ENCODE data around the gene NMNAT3. TPM values are rescaled to one million over a fixed set of nuclear protein-coding genes. Genes with fewer than 3 reads are reported as not detected.

The NMNAT3 gene
- 1 to 10 TPM in 1 of 2 experiments, under 1 TPM in 1; 0.94 to 1.1 TPM for total RNA-seq

DNA sequence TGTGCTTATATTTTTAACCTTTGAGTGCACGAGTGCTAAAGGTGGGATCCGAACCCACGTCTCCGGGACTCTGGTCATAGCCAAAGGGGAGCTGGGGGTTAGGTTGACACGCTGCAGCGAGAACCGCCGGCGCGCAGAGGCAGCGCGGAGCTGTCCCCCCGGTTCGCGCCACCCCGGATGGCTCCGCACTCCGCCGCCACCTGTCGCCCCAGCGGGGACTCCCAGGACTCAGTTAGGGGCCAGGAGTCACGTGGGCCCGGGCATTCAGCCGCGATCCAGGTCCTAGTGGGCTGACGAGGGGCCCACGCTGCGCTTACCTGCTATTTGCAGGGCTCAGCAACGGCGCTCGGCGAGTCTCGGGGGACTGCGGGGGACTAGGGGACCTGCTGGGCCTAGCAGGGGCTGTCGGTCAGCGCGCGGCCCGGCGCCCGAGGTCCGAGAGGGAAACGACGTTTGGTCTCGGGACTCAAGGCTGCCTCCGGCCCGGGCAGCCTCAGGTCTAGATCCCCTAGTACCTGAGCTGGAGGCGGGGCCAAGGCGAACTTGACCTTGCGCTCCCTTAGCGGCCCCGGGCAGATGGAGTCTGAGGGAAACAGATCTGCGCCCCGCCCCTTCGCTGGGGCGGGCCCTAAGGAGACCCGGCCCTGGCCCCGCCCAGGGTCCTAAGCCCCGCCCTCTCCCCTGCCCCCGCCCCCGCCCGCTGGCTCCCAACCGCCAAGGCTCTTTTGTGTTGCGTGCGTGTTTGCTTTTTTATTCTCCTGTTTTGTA, at the start of gene NMNAT3:
Gene NMNAT3 (minus strand): TSS at position 585 of the 768 bp plus-strand sequence. CDS start 50,248 bp downstream, outside the sequence.
- POLR2A ChIA-PET: no interaction called here

DNA sequence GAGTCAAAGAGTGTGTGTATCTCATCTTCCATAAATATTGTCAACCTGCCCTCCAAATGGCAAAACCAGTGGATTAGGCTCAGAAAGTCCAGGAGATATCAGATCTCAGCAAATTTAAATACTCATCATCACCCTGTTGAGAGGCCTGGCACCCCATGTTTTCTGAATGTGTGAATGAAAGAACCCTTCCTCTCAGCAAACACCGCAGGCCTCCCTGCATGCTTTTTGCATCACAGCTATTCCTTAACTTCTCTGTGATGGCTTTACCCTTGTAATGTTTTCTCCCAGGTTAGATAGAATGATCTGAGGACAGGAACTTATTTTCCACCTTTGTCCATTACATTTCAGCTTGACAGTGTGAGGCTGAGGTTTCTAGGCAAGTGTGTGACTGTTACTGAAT, 43.6 kb upstream of the NMNAT3 start:
- Mint-ChIP-seq H3K27ac (no peak overlapping the region), H3K36me3 (ENCODE audit: low read depth) (no peaks in the 10 kb centered on the region), H3K9me3 (no peaks in the 10 kb centered on the region), H3K4me1 (no peaks in the 10 kb centered on the region), H3K4me3 (no peak overlapping the region), H3K27me3 (peaks cover 15% of the 10 kb centered on the region)
- no peak for DNase-seq
- ChIA-PET CTCF (interaction anchor here (1.2 kb wide), 1 partner anchor 68 kb away, joined by 3 read pairs; no protein-coding TSS in a partner anchor), POLR2A (no interaction called here)

More for the DNA sequence above, at the start of gene NMNAT3:
- Mint-ChIP-seq H3K27me3 (peaks cover 5% of the 10 kb centered on the region), H3K36me3 (ENCODE audit: low read depth) (no peaks in the 10 kb centered on the region), H3K27ac (peak within 1 kb of the TSS; percentile 55), H3K9me3 (no peaks in the 10 kb centered on the region), H3K4me3 (peak within 1 kb of the TSS; percentile 76), H3K4me1 (peaks cover 8% of the 10 kb centered on the region)
- CTCF ChIA-PET: interaction anchor here (1.0 kb wide), 1 partner anchor 16 kb away, joined by 3 read pairs; no protein-coding TSS in a partner anchor
- DNase-seq: peak; percentile 81

DNA sequence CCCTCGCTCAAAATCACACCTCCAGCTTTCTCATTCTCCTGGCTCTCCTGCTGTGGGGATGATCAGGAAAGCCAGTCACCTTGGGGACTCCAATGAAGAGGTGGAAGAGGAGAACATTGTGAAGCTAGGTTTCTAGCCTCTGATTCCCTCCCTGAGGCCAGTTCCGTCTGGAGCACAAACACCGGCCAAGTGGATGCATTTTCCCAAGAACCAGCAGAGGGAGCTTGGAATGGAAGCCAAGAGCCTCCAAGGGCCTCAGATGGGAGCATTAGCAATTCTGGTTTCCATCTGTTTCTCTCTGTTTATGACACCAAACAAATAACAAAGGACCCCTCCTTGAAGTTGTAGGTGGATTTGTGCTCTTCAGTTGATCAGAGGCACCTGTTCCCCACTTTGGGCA, 40.6 kb upstream of the NMNAT3 start:
- H3K27me3 Mint-ChIP-seq: peaks cover 8% of the 10 kb centered on the region
- H3K36me3 Mint-ChIP-seq (ENCODE audit: low read depth): no peaks in the 10 kb centered on the region
- no peak overlapping the region for H3K27ac Mint-ChIP-seq
- no peaks in the 10 kb centered on the region for H3K9me3 Mint-ChIP-seq
- no peaks in the 10 kb centered on the region for H3K4me1 Mint-ChIP-seq
- DNase-seq: no peak
- POLR2A ChIA-PET: no interaction called here
- H3K4me3 Mint-ChIP-seq: no peak overlapping the region
- CTCF ChIA-PET: no interaction called here

DNA sequence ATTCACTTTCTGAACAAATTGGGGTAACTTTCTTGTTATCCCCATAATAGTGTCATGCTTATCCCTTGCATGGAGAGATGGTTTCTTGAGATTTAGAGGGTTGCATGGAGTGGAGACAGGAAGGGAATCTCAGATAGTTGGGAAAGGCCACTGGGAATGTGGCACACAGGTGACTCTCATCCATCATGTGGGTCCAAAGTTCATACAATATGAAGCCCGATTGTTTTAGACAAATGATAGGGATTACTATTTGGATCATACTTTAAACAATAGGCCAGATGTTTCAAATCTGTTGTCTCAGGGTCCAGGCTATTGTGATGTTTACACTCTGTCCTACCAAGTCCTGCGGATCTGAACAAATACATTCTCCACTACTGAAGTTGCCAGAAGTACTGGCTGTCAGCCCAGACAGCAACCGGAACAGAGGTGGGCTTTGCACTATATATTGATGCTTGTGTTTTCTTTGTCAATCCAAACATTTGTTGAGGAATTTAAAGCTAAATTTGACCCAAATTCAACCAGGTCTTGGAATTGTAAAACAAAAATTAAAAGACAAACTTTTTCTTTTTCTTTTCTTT, 39.2 kb upstream of the NMNAT3 start:
- H3K27me3 Mint-ChIP-seq: peaks cover 4% of the 10 kb centered on the region
- DNase-seq: no peak
- H3K9me3 Mint-ChIP-seq: no peaks in the 10 kb centered on the region
- no peaks in the 10 kb centered on the region for H3K4me1 Mint-ChIP-seq
- ChIA-PET POLR2A (no interaction called here), CTCF (no interaction called here)
- no peak overlapping the region for H3K4me3 Mint-ChIP-seq
- no peaks in the 10 kb centered on the region for H3K36me3 Mint-ChIP-seq (ENCODE audit: low read depth)
- H3K27ac Mint-ChIP-seq: no peak overlapping the region

DNA sequence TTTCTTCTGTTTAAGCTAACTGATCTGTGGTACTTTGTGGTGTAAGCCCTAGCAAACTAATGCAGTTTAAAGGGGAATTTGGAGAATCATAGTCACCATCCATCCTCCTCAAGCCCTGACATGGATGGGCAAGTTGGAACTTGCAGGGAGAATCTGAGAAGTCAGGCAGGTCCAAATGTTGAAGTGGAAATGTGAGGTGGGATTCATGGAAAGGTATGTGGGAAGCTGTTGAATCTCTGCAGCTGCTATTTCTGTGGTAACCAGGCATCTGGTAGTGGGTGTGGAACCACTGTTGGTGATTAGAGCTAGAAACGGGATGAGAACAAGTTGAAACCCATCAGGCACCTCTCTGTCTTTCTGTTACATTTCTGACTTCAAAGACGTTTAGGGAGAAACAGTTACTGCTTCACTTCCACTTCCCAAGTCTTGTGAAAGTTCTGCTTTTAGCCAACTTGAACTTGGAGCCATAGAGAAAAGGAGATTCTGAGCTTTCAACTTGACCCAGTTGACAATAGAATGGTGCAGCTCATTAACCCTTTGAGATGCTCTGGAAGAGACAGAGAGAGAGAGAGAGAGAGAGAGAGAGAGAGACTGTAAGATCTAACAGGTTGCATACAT, 38.1 kb upstream of the NMNAT3 start:
- no peaks in the 10 kb centered on the region for H3K36me3 Mint-ChIP-seq (ENCODE audit: low read depth)
- ChIA-PET CTCF (no interaction called here), POLR2A (no interaction called here)
- no peak for DNase-seq
- H3K27me3 Mint-ChIP-seq: peaks cover 11% of the 10 kb centered on the region
- no peak overlapping the region for H3K4me3 Mint-ChIP-seq
- H3K4me1 Mint-ChIP-seq: no peaks in the 10 kb centered on the region
- no peak overlapping the region for H3K27ac Mint-ChIP-seq
- H3K9me3 Mint-ChIP-seq: no peaks in the 10 kb centered on the region

DNA sequence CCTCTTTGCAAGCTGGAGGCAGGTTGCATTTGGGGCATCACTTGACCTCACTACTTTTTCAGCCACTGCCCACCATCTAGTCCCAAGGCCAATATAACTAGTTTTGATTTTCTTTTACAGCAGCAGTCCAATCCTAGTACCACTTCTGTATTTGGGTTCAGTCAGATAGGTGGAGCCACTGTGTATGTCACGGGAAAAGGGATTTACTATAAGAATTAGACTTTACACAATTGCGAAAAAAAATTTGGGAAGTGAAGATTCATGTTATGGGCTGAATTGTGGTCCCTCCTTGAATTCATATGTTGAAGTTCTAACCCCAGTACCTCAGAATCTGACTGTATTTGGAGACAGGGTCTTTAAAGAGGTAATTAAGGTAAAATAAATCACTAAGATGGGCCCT, 37.4 kb upstream of the NMNAT3 start:
- no peaks in the 10 kb centered on the region for H3K36me3 Mint-ChIP-seq (ENCODE audit: low read depth)
- no peaks in the 10 kb centered on the region for H3K9me3 Mint-ChIP-seq
- ChIA-PET POLR2A (no interaction called here), CTCF (no interaction called here)
- peaks cover 16% of the 10 kb centered on the region for H3K27me3 Mint-ChIP-seq
- no peak overlapping the region for H3K4me3 Mint-ChIP-seq
- H3K4me1 Mint-ChIP-seq: no peaks in the 10 kb centered on the region
- H3K27ac Mint-ChIP-seq: no peak overlapping the region
- DNase-seq: no peak

DNA sequence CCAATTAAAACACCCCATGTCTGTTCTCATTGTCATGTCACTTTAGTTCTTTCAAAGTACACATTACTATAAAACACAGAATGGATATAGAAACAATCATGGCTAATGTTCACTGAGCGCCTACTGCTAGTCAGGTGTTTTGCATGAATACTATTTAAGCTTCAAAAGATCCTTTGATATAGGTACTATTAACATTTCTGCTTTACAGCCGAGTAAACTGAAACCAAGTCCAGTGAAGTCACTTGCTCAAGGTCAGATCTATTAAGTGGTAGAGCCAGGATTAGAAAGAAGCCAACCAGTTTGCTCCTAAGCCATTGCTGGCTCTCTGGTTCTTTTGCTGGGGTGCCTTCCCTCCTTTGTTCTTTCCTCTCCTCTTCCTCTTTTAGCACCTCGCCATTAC, 32.4 kb upstream of the NMNAT3 start:
- H3K27me3 Mint-ChIP-seq: peaks cover 18% of the 10 kb centered on the region
- H3K36me3 Mint-ChIP-seq (ENCODE audit: low read depth): no peaks in the 10 kb centered on the region
- H3K4me3 Mint-ChIP-seq: no peak overlapping the region
- no peaks in the 10 kb centered on the region for H3K9me3 Mint-ChIP-seq
- ChIA-PET POLR2A (no interaction called here), CTCF (no interaction called here)
- no peaks in the 10 kb centered on the region for H3K4me1 Mint-ChIP-seq
- no peak overlapping the region for H3K27ac Mint-ChIP-seq
- no peak for DNase-seq

DNA sequence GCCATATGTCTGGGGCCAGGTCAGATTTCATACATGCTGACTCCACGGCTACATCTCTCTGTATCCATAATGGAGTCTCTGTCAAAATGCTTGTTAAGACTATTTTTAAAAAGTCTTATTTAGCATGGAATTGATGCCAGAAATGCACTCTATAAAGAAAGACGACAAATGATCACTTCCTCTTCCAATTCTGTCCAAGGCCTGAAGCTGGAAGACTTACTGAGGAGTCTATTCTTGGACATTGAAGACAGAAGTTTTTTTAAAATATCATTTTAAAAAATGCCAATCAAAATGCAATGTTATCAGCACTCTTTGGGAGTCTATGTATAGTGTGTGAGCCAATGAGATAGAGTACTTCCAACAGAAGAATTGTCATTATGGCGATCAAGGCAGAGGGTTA, 27.9 kb upstream of the NMNAT3 start:
- Mint-ChIP-seq H3K9me3 (no peaks in the 10 kb centered on the region), H3K27ac (no peak overlapping the region), H3K4me1 (no peaks in the 10 kb centered on the region), H3K36me3 (ENCODE audit: low read depth) (no peaks in the 10 kb centered on the region), H3K4me3 (no peak overlapping the region), H3K27me3 (peaks cover 18% of the 10 kb centered on the region)
- no peak for DNase-seq
- CTCF ChIA-PET: no interaction called here
- POLR2A ChIA-PET: no interaction called here

DNA sequence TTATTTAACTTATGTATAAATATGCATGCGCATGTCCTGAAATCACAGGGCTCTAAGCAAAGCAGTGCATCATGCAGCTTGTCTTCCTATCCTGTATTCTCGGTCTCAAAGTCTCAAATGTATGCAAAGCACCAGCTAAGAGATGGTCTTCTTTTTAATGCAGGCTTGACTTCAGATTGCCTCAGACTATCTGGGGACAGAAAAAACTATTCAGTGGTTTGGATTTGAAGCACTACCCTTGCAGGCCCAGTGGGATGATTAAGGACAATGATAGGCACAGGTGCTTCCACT, 18.5 kb upstream of the NMNAT3 start:
- peaks cover 4% of the 10 kb centered on the region for H3K27me3 Mint-ChIP-seq
- POLR2A ChIA-PET: no interaction called here
- no peak overlapping the region for H3K4me3 Mint-ChIP-seq
- no peaks in the 10 kb centered on the region for H3K36me3 Mint-ChIP-seq (ENCODE audit: low read depth)
- H3K27ac Mint-ChIP-seq: no peak overlapping the region
- DNase-seq: no peak
- H3K4me1 Mint-ChIP-seq: no peaks in the 10 kb centered on the region
- CTCF ChIA-PET: no interaction called here
- H3K9me3 Mint-ChIP-seq: no peaks in the 10 kb centered on the region

DNA sequence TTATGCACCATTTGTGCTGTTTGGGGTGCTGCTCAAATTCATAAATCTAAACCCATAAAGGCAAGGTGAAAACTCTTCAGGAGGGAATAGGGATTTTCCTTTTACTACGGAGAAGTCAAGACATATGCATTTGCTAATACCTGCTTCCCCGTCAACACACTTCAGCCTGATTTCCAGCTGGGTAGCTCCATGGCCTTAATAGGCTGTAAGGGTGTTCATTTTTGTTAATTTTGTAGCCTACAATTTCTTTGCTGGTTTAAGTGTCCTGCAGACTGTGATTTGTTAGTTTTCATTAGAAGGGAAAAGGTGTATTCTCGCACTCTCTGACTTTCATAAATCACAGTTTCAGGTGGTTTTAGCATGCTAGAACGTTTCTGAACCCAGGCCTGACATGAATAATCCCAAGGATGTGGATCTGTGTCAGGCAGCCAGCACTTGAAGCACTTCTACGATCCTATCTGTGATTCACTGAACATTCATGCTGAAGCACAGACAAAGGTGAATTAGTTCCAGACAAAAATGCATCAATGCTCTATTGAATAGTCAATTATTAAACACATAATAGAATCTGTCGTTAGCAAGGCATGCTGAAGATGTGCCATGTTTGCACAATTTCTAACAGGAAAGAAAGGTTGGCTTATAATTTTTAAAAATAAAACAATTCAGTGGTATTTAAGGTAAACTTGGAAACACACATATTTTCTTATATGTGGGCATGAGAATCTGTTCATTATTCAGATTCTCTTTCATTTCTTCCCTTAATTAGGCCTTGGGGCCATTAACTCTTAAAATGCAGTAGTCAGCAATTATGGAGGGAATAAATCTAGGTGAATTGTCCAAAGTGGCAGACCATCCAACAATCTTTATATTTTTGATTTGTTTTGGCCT, 17.9 kb upstream of the NMNAT3 start:
- Mint-ChIP-seq H3K36me3 (ENCODE audit: low read depth) (no peaks in the 10 kb centered on the region), H3K27me3 (peaks cover 2% of the 10 kb centered on the region), H3K4me1 (no peaks in the 10 kb centered on the region), H3K9me3 (no peaks in the 10 kb centered on the region), H3K4me3 (no peak overlapping the region), H3K27ac (no peak overlapping the region)
- ChIA-PET CTCF (interaction anchor here (1.5 kb wide), 1 partner anchor 13 kb away, joined by 4 read pairs; no protein-coding TSS in a partner anchor), POLR2A (no interaction called here)
- no peak for DNase-seq

DNA sequence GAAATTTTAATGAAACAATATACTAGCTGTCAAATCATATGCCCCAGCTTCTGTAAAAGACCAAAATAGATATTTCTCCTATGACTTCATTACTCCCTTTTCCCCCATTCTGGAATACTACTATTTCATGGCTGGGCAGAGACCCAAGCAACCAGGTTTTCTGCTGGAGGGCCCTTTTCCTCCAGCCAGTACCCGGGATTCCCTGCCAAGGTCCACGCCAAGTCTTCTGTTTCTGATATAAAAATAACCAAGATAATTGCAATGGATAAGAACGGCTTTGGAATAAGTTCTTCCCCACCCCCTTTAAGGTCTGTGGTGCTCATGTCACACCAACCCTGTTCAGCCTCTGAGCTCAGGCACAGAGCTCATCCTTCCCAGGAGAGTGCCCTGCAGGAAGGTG, 17.2 kb upstream of the NMNAT3 start:
- POLR2A ChIA-PET: no interaction called here
- Mint-ChIP-seq H3K27ac (no peak overlapping the region), H3K4me1 (no peaks in the 10 kb centered on the region), H3K36me3 (ENCODE audit: low read depth) (no peaks in the 10 kb centered on the region), H3K27me3 (no peaks in the 10 kb centered on the region), H3K4me3 (no peak overlapping the region), H3K9me3 (no peaks in the 10 kb centered on the region)
- CTCF ChIA-PET: interaction anchor here (1.5 kb wide), 1 partner anchor 14 kb away, joined by 4 read pairs; no protein-coding TSS in a partner anchor
- DNase-seq: no peak

DNA sequence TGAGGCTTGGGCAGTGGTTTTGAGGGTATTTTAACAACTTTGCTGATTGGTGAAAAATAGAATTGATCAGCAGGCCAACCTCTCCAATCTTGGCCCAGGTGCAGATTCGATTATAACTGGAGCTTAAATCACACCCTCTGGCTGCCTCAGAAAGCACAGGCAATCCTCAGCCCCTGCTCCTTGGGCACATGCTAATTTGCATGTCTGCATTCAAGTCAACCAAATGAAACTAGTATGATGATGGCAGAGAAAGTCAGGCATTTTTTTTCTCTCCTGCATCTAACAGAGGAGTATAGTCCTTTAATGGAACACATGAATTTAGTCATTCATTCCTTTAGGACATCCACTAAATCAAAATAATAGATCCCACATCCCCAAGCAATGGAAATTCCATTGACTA, 16.8 kb upstream of the NMNAT3 start:
- Mint-ChIP-seq H3K9me3 (no peaks in the 10 kb centered on the region), H3K4me1 (no peaks in the 10 kb centered on the region), H3K27me3 (no peaks in the 10 kb centered on the region), H3K27ac (no peak overlapping the region), H3K36me3 (ENCODE audit: low read depth) (no peaks in the 10 kb centered on the region), H3K4me3 (no peak overlapping the region)
- ChIA-PET POLR2A (no interaction called here), CTCF (interaction anchor here (1.1 to 1.5 kb wide), 2 partner anchors 14 to 17 kb away, joined by 3 to 4 read pairs; partner anchors contain the start of gene NMNAT3)
- no peak for DNase-seq

DNA sequence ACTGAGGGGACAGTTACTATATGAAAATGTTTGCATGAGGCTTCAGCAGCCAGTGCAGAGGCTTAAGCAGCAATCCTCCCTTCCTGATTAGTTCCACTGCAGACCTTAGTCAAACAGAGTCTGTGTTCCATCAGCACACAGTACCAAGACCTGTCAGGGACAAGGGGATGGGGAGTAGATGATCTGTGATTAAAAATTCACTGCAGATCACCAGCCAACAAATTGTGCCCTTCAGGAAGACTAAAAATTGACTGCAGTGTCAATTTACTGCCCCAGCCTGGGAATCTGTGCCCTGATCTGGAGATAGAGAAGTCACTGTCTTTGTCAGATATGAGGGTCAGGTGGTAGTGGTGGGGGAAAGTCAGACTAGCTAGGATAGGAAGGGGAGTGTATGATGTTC, 13.8 kb upstream of the NMNAT3 start:
- CTCF ChIA-PET: no interaction called here
- POLR2A ChIA-PET: no interaction called here
- H3K4me3 Mint-ChIP-seq: no peak overlapping the region
- no peaks in the 10 kb centered on the region for H3K4me1 Mint-ChIP-seq
- peaks cover 3% of the 10 kb centered on the region for H3K27me3 Mint-ChIP-seq
- DNase-seq: no peak
- no peaks in the 10 kb centered on the region for H3K36me3 Mint-ChIP-seq (ENCODE audit: low read depth)
- H3K27ac Mint-ChIP-seq: no peak overlapping the region
- no peaks in the 10 kb centered on the region for H3K9me3 Mint-ChIP-seq
